ENCODE results near the gene TMEM26. TPM values are rescaled to one million over a fixed set of nuclear protein-coding genes. Genes with fewer than 3 reads are reported as not detected.

Gene TMEM26
- total RNA-seq, 1 donor from 2014 or later: under 0.01 TPM

- FAIRE-seq (no peak), DNase-seq (ENCODE audit: low read depth) (no peak)
- no peak for TF ChIP-seq CTCF (IDR thresholded peaks at IDR 0.05; ENCODE audit: insufficient read depth, low read length, severe bottlenecking)
These were observed 4.2 kb downstream of the TMEM26 start for GRCh38 chr10:61448841-61449600.

GRCh38 chr10:61448091-61448490 is 5.1 kb downstream of the TMEM26 start:
- peak; percentile 55 for FAIRE-seq
- H3K4me3 ChIP-seq (ENCODE audit: low read depth, low read length): no peak overlapping the region
- H3K36me3 ChIP-seq (ENCODE audit: control insufficient read depth, insufficient read depth, low read length): no peaks in the 10 kb centered on the region
- DNase-seq (ENCODE audit: low read depth): no peak
- TF ChIP-seq CTCF (IDR thresholded peaks at IDR 0.05; ENCODE audit: insufficient read depth, low read length, severe bottlenecking): no peak
- H3K27me3 ChIP-seq (ENCODE audit: control insufficient read depth, insufficient read depth, low read length): peaks cover 9% of the 10 kb centered on the region

More at GRCh38 chr10:61448841-61449600, 4.2 kb downstream of the TMEM26 start:
- Histone ChIP-seq H3K4me3 (ENCODE audit: low read depth, low read length) (no peak overlapping the region), H3K27me3 (ENCODE audit: control insufficient read depth, insufficient read depth, low read length) (peaks cover 12% of the 10 kb centered on the region), H3K36me3 (ENCODE audit: control insufficient read depth, insufficient read depth, low read length) (no peaks in the 10 kb centered on the region)

GRCh38 chr10:61439058-61439609 is 14.0 kb downstream of the TMEM26 start:
- H3K4me3 ChIP-seq (ENCODE audit: low read depth, low read length): no peak overlapping the region
- DNase-seq (ENCODE audit: low read depth): no peak
- TF ChIP-seq CTCF (IDR thresholded peaks at IDR 0.05; ENCODE audit: insufficient read depth, low read length, severe bottlenecking): no peak
- H3K36me3 ChIP-seq (ENCODE audit: control insufficient read depth, insufficient read depth, low read length): no peaks in the 10 kb centered on the region
- no peak for FAIRE-seq
- H3K27me3 ChIP-seq (ENCODE audit: control insufficient read depth, insufficient read depth, low read length): no peaks in the 10 kb centered on the region

- no peak overlapping the region for H3K4me3 ChIP-seq (ENCODE audit: low read depth, low read length)
- H3K27me3 ChIP-seq (ENCODE audit: control insufficient read depth, insufficient read depth, low read length): no peaks in the 10 kb centered on the region
- FAIRE-seq: no peak
- no peak for TF ChIP-seq CTCF (IDR thresholded peaks at IDR 0.05; ENCODE audit: insufficient read depth, low read length, severe bottlenecking)
- no peak for DNase-seq (ENCODE audit: low read depth)
- no peaks in the 10 kb centered on the region for H3K36me3 ChIP-seq (ENCODE audit: control insufficient read depth, insufficient read depth, low read length)
These were observed 14.8 kb downstream of the TMEM26 start for GRCh38 chr10:61438141-61438988.

- FAIRE-seq: no peak
- no peak for TF ChIP-seq CTCF (IDR thresholded peaks at IDR 0.05; ENCODE audit: insufficient read depth, low read length, severe bottlenecking)
- no peaks in the 10 kb centered on the region for H3K27me3 ChIP-seq (ENCODE audit: control insufficient read depth, insufficient read depth, low read length)
- no peak for DNase-seq (ENCODE audit: low read depth)
- no peaks in the 10 kb centered on the region for H3K36me3 ChIP-seq (ENCODE audit: control insufficient read depth, insufficient read depth, low read length)
- H3K4me3 ChIP-seq (ENCODE audit: low read depth, low read length): no peak overlapping the region
These were observed 30.0 kb downstream of the TMEM26 start for GRCh38 chr10:61423178-61423577.

Measured in bronchial epithelial cell (primary cell).